OCI-LY3 (cell line): ENCODE measurements around the gene MORN2.

Experiments
- EZH2phosphoT487 ChIP-seq: fragments of 200-600 bp; shearing (Covaris generic); IDR thresholded peaks from 2 replicates; pipeline ENCODE4 v1.6.1; 2018; ENCODE audit warnings: antibody characterized with exemption, mixed run types, low read depth
- TF ChIP-seq, protein P1 (sequence below): fragments of 200-600, 300-600 bp; sonication (generic); IDR thresholded peaks from 2 replicates; pipeline ENCODE4 v1.5.1; 2014; ENCODE audit warnings: antibody characterized with exemption, low read length, low read depth

- TF ChIP-seq, protein P1, sequence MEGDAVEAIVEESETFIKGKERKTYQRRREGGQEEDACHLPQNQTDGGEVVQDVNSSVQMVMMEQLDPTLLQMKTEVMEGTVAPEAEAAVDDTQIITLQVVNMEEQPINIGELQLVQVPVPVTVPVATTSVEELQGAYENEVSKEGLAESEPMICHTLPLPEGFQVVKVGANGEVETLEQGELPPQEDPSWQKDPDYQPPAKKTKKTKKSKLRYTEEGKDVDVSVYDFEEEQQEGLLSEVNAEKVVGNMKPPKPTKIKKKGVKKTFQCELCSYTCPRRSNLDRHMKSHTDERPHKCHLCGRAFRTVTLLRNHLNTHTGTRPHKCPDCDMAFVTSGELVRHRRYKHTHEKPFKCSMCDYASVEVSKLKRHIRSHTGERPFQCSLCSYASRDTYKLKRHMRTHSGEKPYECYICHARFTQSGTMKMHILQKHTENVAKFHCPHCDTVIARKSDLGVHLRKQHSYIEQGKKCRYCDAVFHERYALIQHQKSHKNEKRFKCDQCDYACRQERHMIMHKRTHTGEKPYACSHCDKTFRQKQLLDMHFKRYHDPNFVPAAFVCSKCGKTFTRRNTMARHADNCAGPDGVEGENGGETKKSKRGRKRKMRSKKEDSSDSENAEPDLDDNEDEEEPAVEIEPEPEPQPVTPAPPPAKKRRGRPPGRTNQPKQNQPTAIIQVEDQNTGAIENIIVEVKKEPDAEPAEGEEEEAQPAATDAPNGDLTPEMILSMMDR = no peak
- no peak for TF ChIP-seq EZH2phosphoT487
Observed at GRCh38 chr2:38862476-38862875, 13.3 kb upstream of the MORN2 start.
